Epithelial cell of proximal tubule (primary cell): ENCODE results near the gene NUDC. TPM values are rescaled to one million over a fixed set of nuclear protein-coding genes. Genes with fewer than 3 reads are reported as not detected.

Source experiments
- DNase-seq: peaks from one replicate; pipeline ENCODE4 v3.0.0-alpha.2; 2011; ENCODE audit warnings: low read depth
- H3K4me3 ChIP-seq: 2 replicates; pipeline ENCODE4 v1.5.1; 2011; ENCODE audit warnings: low read depth, mild to moderate bottlenecking, low read length
- CTCF ChIP-seq: conservative IDR thresholded peaks from 2 replicates; pipeline ENCODE4 v1.5.1; 2012; ENCODE audit warnings: low read depth, mild to moderate bottlenecking, low read length
- total RNA-seq: library from RNA; depleted of rRNA; stranded (reverse); fragments of >200 nt; gene quantifications from 2 replicates; pipeline ENCODE4 v1.2.3, GENCODE V29; 2015

NUDC gene
- total RNA-seq, 1 donor from 2014 or later: 139 TPM

DNA sequence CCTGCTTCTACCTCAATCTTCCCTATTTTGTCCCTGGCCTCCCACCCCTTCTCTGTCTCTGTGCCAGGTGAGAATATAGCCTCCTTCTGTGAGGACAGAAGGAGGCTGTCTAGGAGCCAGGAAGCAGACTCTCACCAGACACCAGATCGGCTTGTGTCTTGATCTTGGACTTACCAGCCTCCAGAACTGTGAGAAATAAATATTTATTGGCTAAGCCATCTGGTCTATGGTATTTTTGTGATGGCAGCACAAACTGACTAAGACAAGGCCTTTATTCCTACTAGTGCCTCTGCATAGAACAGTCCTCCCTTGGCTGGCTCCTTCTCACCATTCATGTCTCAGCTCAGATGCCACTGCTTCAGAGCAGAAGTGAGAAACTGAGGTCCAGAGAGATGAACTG, 33.3 kb upstream of the NUDC start:
- TF ChIP-seq CTCF: no peak
- no peak overlapping the region for H3K4me3 ChIP-seq
- DNase-seq: no peak

DNA sequence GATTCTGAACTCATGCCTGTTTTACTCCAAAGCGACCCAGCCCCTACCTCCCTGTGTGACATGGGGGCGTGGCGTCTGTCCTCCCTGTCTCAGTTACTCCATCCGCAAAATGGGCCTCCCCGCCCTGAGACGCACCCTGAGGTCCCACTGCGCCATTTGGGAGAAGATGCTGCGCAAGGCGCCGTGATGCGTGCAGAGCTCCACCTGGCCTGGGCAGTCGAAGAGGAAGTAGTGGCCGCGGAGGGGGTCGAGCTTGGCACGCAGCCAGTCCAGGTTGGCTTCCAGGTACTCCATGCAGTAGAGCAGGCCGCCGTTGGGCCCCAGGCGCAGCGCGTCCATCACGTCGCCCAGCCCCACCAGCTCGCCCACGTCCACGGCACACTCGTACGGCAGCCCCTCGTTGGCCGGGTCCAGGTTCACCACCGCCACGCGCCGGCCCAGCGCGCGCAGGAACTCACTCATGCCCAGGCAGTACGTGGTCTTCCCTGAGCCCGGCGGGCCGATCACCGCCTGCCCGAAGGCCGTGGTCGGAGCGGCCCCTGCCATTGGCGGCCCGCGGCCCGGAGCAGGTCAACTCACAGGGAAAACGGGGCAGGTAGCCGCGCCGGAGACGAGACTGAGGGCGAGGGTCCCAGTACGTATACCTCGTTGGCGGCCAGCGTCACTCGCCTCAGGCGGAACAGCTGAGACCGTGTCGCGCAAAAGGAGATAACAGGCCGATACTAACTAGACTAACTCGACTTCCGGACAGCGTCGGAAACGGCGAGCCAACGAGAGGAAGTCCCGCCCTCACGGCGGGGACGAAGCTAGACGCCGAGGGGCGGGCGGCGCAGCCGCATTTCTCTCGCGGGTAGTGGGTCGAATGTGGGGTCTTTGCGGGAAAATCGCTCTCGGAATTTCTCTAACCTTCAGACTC, 31.7 kb upstream of the NUDC start, which contains the start of gene GPN2:
Gene GPN2 (minus strand): TSS at position 733 of the 916 bp plus-strand sequence. CDS start 187 bp downstream, at position 546.
- no peak for TF ChIP-seq CTCF
- no peak for DNase-seq
- peak within 1 kb of the TSS; percentile 71 for H3K4me3 ChIP-seq

DNA sequence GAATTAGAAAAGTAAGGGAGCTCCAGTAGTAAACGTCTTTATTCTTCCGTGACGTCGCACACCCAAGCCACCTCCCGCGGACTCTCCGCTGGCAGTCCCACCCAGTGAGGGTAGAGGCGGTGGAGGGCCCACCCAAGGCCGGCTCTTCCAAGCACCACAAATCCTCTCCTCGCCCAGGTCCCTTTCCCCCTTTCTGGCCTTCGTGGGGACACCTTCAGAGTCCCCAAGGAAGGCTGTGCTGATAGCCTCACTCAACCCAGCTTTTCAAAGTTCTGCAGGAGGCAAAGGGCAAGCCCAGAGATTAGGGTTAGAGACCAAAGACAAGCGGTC, 31.1 kb upstream of the NUDC start:
- TF ChIP-seq CTCF: no peak
- no peak for DNase-seq
- peak overlapping the region; percentile 71 for H3K4me3 ChIP-seq

- no peak for TF ChIP-seq CTCF
- DNase-seq: no peak
- no peak overlapping the region for H3K4me3 ChIP-seq
Observed at GRCh38 chr1:26894263-26894662, 27.3 kb upstream of the NUDC start.

- no peak for TF ChIP-seq CTCF
Observed at GRCh38 chr1:26897351-26897750, 24.2 kb upstream of the NUDC start.

DNA sequence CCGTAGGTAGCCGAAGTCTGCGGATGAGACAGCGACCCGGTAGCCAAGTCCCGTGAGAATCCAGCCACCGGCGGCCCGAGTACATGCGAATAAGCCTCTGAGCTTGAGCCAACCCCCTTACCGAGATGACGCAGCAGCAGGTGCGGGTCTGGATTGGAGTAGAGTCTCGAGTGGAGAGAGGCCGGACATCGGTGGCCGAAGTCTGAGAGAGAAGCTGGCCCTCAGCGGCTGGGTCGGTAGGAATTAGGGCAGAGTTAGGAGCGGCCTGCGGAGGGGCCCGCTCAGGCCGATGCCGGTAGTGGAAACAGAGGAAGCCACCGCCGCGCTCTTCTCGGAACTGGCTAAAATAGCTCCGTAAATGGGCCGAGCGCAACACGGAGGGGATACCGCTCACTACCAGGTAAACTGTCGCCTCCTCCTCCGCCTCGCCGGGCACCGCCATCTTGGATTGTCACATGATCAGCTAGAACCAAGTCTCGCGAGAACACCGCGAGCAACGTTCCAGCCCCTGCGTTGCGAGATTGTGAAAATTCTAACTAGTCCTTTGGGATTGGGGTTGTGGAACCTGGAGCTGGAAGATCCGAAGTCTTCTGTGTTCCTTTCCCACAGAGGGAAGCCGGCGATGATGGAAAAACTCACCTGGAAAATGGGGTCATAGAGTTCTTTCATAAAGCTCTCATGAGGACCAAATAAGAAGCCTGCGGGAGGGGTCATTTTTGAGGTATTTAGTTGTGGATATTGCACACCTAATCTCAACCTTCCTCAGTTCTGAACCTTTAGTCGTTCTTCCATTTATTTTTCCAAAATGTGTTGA, 21.3 kb upstream of the NUDC start, which contains the start of gene GPATCH3:
Gene GPATCH3 (minus strand): TSS at position 467 of the 814 bp plus-strand sequence. CDS start 25 bp downstream, at position 442.
- TF ChIP-seq CTCF: no peak
- DNase-seq: peak; percentile 75
- H3K4me3 ChIP-seq: peak within 1 kb of the TSS; percentile 69

More at GRCh38 chr1:26897351-26897750, 24.2 kb upstream of the NUDC start:
- no peak for DNase-seq
- no peak overlapping the region for H3K4me3 ChIP-seq
